GM23338 (cell line): ENCODE measurements around the gene MTA1. TPM values are rescaled to one million over a fixed set of nuclear protein-coding genes. Genes with fewer than 3 reads are reported as not detected.

Experiments
- ATAC-seq: fragments of 200-7000 bp; cut with Tn5 transposase; 3 replicates; pipeline ENCODE4 v1.9.1; 2020
- DNase-seq: peaks from one replicate; pipeline ENCODE4 v3.0.0-alpha.2; 2015; ENCODE audit warnings: low spot score
- H2AFZ ChIP-seq: fragments of 200-600 bp; sonication (generic); 2 replicates; pipeline ENCODE4 v1.8.0; 2016; ENCODE audit warnings: antibody characterized with exemption, mild to moderate bottlenecking, moderate library complexity
- H3F3A ChIP-seq: fragments of 200-600 bp; sonication (generic); replicated peaks from 2 replicates; pipeline ENCODE4 v1.8.0; 2017; ENCODE audit warnings: antibody characterized with exemption, mixed run types, low read depth
- H3K27ac ChIP-seq: fragments of 200-600 bp; sonication (generic); 2 replicates; pipeline ENCODE4 v1.6.1; 2016; ENCODE audit warnings: low read depth
- H3K27me3 ChIP-seq: fragments of 200-600 bp; sonication (generic); 2 replicates; pipeline ENCODE4 v1.8.0; 2016; ENCODE audit warnings: mild to moderate bottlenecking, mixed run types, moderate library complexity; ENCODE audit not compliant: insufficient read depth
- H3K36me3 ChIP-seq: fragments of 200-600 bp; sonication (generic); 2 replicates; pipeline ENCODE4 v1.8.0; 2016; ENCODE audit warnings: mild to moderate bottlenecking; ENCODE audit not compliant: insufficient read depth
- H3K4me1 ChIP-seq: fragments of 200-600 bp; sonication (generic); 2 replicates; pipeline ENCODE4 v1.8.0; 2016; ENCODE audit warnings: mild to moderate bottlenecking, moderate library complexity; ENCODE audit not compliant: insufficient read depth
- H3K4me2 ChIP-seq: fragments of 200-600 bp; sonication (generic); 2 replicates; pipeline ENCODE4 v1.7.1; 2017; ENCODE audit warnings: mixed run types
- H3K4me3 ChIP-seq: fragments of 200-600 bp; sonication (generic); 2 replicates; pipeline ENCODE4 v1.6.1; 2016; ENCODE audit warnings: mixed run types
- H3K79me2 ChIP-seq: fragments of 200-600 bp; sonication (generic); replicated peaks from 2 replicates; pipeline ENCODE4 v1.8.0; 2017; ENCODE audit warnings: mild to moderate bottlenecking; ENCODE audit not compliant: insufficient read depth
- H3K9me2 ChIP-seq: fragments of 200-600 bp; sonication (generic); 2 replicates; pipeline ENCODE4 v1.8.0; 2017; ENCODE audit not compliant: insufficient read depth
- H4K20me1 ChIP-seq: fragments of 200-600 bp; sonication (generic); replicated peaks from 2 replicates; pipeline ENCODE4 v1.8.0; 2017; ENCODE audit warnings: mild to moderate bottlenecking; ENCODE audit not compliant: insufficient read depth
- H3K27ac Mint-ChIP-seq: 2 replicates; pipeline ENCODE4 v1.8.0; 2020; ENCODE audit warnings: inconsistent platforms, mild to moderate bottlenecking, moderate library complexity, mixed read lengths
- H3K27me3 Mint-ChIP-seq: 3 replicates; pipeline ENCODE4 v1.8.0; 2022; ENCODE audit warnings: low read depth, mild to moderate bottlenecking, moderate library complexity, mixed read lengths, inconsistent platforms; ENCODE audit not compliant: insufficient read depth, poor library complexity
- H3K36me3 Mint-ChIP-seq: 3 replicates; pipeline ENCODE4 v1.8.0; 2021; ENCODE audit warnings: low read depth, mild to moderate bottlenecking, inconsistent platforms, moderate library complexity, mixed read lengths
- H3K4me1 Mint-ChIP-seq: 3 replicates; pipeline ENCODE4 v1.8.0; 2020; ENCODE audit warnings: mild to moderate bottlenecking, inconsistent platforms, mixed read lengths
- H3K4me3 Mint-ChIP-seq: 3 replicates; pipeline ENCODE4 v1.8.0; 2021; ENCODE audit warnings: moderate library complexity, mild to moderate bottlenecking, inconsistent platforms, mixed read lengths
- H3K9me3 Mint-ChIP-seq: 3 replicates; pipeline ENCODE4 v1.8.0; 2020; ENCODE audit warnings: moderate library complexity, mild to moderate bottlenecking, inconsistent platforms, mixed read lengths
- CREB1 ChIP-seq: fragments of 250-450 bp; sonication (Bioruptor Pico); IDR thresholded peaks from 2 replicates; pipeline ENCODE4 v1.5.0; 2020; ENCODE audit warnings: low read depth, mild to moderate bottlenecking, moderate library complexity
- EZH2 ChIP-seq: fragments of 200-600 bp; sonication (generic); IDR thresholded peaks from one replicate; pipeline ENCODE4 v1.8.0; 2017; ENCODE audit warnings: antibody characterized with exemption, mild to moderate bottlenecking, low read depth; ENCODE audit not compliant: unreplicated experiment
- JUNB ChIP-seq: IDR thresholded peaks from one replicate; pipeline ENCODE4 v1.6.1; 2016; ENCODE audit warnings: antibody characterized with exemption; ENCODE audit not compliant: unreplicated experiment
- NANOG ChIP-seq: IDR thresholded peaks from 2 replicates; pipeline ENCODE4 v1.6.1; 2016; ENCODE audit warnings: antibody characterized with exemption, borderline replicate concordance
- POLR2AphosphoS5 ChIP-seq: IDR thresholded peaks from 2 replicates; pipeline ENCODE4 v1.6.1; 2016; ENCODE audit warnings: antibody characterized with exemption, low read depth
- STAT1 ChIP-seq: IDR thresholded peaks from one replicate; pipeline ENCODE4 v1.6.1; 2016; ENCODE audit warnings: antibody characterized with exemption; ENCODE audit not compliant: unreplicated experiment
- ZNF114 ChIP-seq: fragments of 250-450 bp; sonication (Bioruptor Pico); IDR thresholded peaks from 2 replicates; pipeline ENCODE4 v1.5.0; 2020; ENCODE audit warnings: mild to moderate bottlenecking, moderate library complexity
- ZNF331 ChIP-seq: fragments of 250-450 bp; sonication (Bioruptor Pico); IDR thresholded peaks from 2 replicates; pipeline ENCODE4 v1.5.0; 2020; ENCODE audit warnings: low read depth, mild to moderate bottlenecking, moderate library complexity
- polyA plus RNA-seq: library from polyadenylated mRNA; unstranded; fragments of >200 nt; fragmentation: Nextera tagmentation; extraction: Ambion mirVana; gene quantifications from 2 replicates; pipeline ENCODE4 v1.2.1, GENCODE V29; 2016
- total RNA-seq: library from RNA; depleted of rRNA; stranded (reverse); fragments of >200 nt; shearing (Covaris generic); gene quantifications from 2 replicates; pipeline ENCODE4 v1.2.3, GENCODE V29; 2014
- TF ChIP-seq, protein P1 (sequence below), 2 experiments: fragments of 200-600 bp in 1 of 2; sonication (generic) in 1 of 2; conservative IDR thresholded peaks; 2 replicates each; pipeline versions ENCODE4 v1.5.1 to v1.6.1; 2016 to 2017; ENCODE audit warnings: antibody characterized with exemption in 2 of 2, low read depth in 2 of 2, mild to moderate bottlenecking in 2 of 2, moderate library complexity in 1 of 2
- TF ChIP-seq, protein P2 (sequence below): IDR thresholded peaks from one replicate; pipeline ENCODE4 v1.6.1; 2018; ENCODE audit warnings: antibody characterized with exemption; ENCODE audit not compliant: unreplicated experiment

Gene MTA1
- total and polyA plus RNA-seq, 2 experiments from 2014 or later, result 53.3 to 126 TPM

DNA sequence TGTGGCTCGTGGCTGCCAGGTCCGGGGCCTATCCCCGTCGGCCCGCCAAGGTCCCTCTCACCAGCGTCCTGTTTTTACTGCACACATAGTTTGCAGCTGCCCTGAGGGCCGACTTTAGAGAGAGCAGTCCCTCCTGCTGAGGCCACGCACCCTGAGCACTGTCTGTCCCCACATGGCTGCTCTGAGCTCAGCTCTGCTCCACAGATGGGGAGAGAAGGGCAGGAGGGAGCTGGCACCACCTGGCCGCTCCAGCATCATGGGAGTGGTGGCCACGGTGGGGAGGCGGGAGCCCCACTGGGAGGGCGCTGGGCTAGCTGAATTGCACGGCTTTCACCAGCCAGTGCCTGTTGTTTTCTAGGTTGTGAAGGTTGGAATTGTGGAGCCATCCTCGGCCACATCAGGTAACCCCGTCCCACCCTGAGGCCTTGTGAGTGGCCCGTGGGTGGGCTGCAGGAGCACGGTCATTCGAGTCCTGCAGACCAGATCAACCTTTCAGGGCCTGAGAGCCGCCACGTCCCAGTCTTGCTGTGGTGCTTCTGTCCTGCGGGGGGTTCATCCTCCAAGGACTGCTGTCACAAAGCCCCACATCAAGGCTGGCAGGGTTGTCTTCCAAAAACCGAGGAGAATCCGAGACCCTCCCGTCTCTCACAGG, 28.7 kb upstream of the MTA1 start (continued):
- TF ChIP-seq, protein P1, sequence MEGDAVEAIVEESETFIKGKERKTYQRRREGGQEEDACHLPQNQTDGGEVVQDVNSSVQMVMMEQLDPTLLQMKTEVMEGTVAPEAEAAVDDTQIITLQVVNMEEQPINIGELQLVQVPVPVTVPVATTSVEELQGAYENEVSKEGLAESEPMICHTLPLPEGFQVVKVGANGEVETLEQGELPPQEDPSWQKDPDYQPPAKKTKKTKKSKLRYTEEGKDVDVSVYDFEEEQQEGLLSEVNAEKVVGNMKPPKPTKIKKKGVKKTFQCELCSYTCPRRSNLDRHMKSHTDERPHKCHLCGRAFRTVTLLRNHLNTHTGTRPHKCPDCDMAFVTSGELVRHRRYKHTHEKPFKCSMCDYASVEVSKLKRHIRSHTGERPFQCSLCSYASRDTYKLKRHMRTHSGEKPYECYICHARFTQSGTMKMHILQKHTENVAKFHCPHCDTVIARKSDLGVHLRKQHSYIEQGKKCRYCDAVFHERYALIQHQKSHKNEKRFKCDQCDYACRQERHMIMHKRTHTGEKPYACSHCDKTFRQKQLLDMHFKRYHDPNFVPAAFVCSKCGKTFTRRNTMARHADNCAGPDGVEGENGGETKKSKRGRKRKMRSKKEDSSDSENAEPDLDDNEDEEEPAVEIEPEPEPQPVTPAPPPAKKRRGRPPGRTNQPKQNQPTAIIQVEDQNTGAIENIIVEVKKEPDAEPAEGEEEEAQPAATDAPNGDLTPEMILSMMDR (conservative IDR thresholded peaks at IDR 0.05; ENCODE audit: low read depth in 2 of 2), result no peak
- TF ChIP-seq POLR2AphosphoS5, result no peak
- TF ChIP-seq ZNF331 (CRISPR knock-in tag), result no peak
- no peak for TF ChIP-seq JUNB
- no peak for TF ChIP-seq STAT1
- TF ChIP-seq, protein P2, sequence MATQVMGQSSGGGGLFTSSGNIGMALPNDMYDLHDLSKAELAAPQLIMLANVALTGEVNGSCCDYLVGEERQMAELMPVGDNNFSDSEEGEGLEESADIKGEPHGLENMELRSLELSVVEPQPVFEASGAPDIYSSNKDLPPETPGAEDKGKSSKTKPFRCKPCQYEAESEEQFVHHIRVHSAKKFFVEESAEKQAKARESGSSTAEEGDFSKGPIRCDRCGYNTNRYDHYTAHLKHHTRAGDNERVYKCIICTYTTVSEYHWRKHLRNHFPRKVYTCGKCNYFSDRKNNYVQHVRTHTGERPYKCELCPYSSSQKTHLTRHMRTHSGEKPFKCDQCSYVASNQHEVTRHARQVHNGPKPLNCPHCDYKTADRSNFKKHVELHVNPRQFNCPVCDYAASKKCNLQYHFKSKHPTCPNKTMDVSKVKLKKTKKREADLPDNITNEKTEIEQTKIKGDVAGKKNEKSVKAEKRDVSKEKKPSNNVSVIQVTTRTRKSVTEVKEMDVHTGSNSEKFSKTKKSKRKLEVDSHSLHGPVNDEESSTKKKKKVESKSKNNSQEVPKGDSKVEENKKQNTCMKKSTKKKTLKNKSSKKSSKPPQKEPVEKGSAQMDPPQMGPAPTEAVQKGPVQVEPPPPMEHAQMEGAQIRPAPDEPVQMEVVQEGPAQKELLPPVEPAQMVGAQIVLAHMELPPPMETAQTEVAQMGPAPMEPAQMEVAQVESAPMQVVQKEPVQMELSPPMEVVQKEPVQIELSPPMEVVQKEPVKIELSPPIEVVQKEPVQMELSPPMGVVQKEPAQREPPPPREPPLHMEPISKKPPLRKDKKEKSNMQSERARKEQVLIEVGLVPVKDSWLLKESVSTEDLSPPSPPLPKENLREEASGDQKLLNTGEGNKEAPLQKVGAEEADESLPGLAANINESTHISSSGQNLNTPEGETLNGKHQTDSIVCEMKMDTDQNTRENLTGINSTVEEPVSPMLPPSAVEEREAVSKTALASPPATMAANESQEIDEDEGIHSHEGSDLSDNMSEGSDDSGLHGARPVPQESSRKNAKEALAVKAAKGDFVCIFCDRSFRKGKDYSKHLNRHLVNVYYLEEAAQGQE, result no peak
- TF ChIP-seq CREB1, result no peak
- TF ChIP-seq NANOG, result no peak

DNA sequence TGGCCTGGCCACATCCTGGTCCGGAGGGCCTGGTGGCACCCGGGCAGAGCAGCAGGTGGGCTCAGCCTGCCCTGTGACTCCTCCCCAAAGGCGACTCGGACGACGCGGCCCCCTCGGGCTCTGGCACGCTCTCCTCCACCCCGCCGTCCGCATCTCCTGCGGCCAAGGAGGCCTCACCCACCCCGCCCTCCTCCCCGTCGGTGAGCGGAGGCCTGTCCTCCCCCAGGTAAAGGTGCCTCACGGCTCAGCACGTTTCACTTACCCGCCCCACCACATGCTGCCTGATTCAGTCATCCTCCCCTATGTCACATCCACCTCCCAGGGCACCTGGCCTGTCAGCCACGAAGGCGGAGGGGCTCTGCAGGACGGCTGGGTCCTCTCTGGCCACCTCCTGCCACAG, 28.1 kb upstream of the MTA1 start:
- H3K9me3 Mint-ChIP-seq, result no peaks in the 10 kb centered on the region
- no peaks in the 10 kb centered on the region for H3K36me3 ChIP-seq
- DNase-seq (no peak), ATAC-seq (no peak)
- no peak overlapping the region for H3K4me3 Mint-ChIP-seq
- H3K27ac Mint-ChIP-seq, result no peak overlapping the region
- no peaks in the 10 kb centered on the region for H3F3A ChIP-seq
- no peaks in the 10 kb centered on the region for H4K20me1 ChIP-seq
- no peaks in the 10 kb centered on the region for H3K4me1 ChIP-seq
- no peaks in the 10 kb centered on the region; the same call in 2 of the 3 replicates for H3K36me3 Mint-ChIP-seq
- TF ChIP-seq, protein P1 (conservative IDR thresholded peaks at IDR 0.05; ENCODE audit: low read depth in 2 of 2), result no peak
- no peak for TF ChIP-seq EZH2
- TF ChIP-seq POLR2AphosphoS5, result no peak
- no peak for TF ChIP-seq ZNF114
- H3K4me2 ChIP-seq, result no peak overlapping the region
- H3K79me2 ChIP-seq, result no peaks in the 10 kb centered on the region
- no peak overlapping the region for H2AFZ ChIP-seq
- H3K4me1 Mint-ChIP-seq, result no peaks in the 10 kb centered on the region; the same call in 2 of the 3 replicates
- no peaks in the 10 kb centered on the region for H3K9me2 ChIP-seq
- H3K4me3 ChIP-seq, result no peak overlapping the region
- no peak overlapping the region for H3K27ac ChIP-seq
- H3K27me3 ChIP-seq, result no peaks in the 10 kb centered on the region
- H3K27me3 Mint-ChIP-seq, result peaks cover 10% of the 10 kb centered on the region
